HG03457 (cell line): ENCODE measurements around the gene LRIG2.
"Not testable (repeated sequence)": the region's sequence is repeated elsewhere in the genome, so short reads cannot be mapped to it uniquely, and the experiment has no call there.

Experiments
- ATAC-seq: cut with Tn5 transposase; IDR thresholded peaks from one replicate; pipeline ENCODE4 v1.9.1; 2021; ENCODE audit warnings: moderate number of reproducible peaks; ENCODE audit not compliant: unreplicated experiment

Gene LRIG2

GRCh38 chr1:113158743-113159142 is 85.7 kb downstream of the LRIG2 start:
- ATAC-seq = not testable (repeated sequence)

- ATAC-seq = no peak
Measured at GRCh38 chr1:113166473-113166872, 93.5 kb downstream of the LRIG2 start.

GRCh38 chr1:113168946-113169345 is 95.9 kb downstream of the LRIG2 start:
- no peak for ATAC-seq

- no peak for ATAC-seq
Measured at GRCh38 chr1:113169591-113169990, 96.6 kb downstream of the LRIG2 start.

GRCh38 chr1:113170519-113170918 is 97.5 kb downstream of the LRIG2 start:
- ATAC-seq = no peak

- no peak for ATAC-seq
Measured at GRCh38 chr1:113178106-113178505, 105.1 kb downstream of the LRIG2 start.

GRCh38 chr1:113178522-113178921 is 105.5 kb downstream of the LRIG2 start:
- ATAC-seq = no peak
